OCI-M1 (cell line): ENCODE measurements around the gene LY6G6D.

Experiments
- DNase-seq: peaks from one replicate; lab custom pipeline; 2025; lab: John Stamatoyannopoulos, UW

The LY6G6D gene

DNA sequence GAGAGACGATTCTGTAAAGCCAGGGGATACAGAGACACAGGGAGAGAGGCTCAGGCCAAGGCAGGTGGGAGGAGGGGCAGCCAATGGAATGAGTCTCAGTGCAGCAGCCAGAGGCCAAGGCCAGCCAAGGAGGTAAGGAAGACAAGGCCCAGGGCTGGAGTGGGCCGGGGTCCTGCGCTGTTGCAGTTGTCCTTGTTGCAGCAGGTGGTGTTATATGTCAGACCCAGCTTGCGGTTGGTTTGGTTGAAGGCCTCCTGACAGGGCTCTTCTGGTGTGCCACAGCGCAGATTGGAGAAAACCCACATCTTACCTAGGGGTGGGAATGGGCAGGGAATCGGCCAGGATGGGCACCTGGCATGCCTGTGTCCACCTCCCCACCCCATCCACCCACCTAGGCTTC lies 3.9 kb downstream of the LY6G6D start:
- no peak for DNase-seq

GRCh38 chr6:31720196-31720770 lies 5.1 kb downstream of the LY6G6D start:
- DNase-seq: no peak

GRCh38 chr6:31721351-31722020 lies 6.3 kb downstream of the LY6G6D start, which contains the start of gene LY6G6C:
LY6G6C (minus strand) TSS chr6:31721746; CDS start chr6:31721679, 67 bp downstream.
- no peak for DNase-seq

DNA sequence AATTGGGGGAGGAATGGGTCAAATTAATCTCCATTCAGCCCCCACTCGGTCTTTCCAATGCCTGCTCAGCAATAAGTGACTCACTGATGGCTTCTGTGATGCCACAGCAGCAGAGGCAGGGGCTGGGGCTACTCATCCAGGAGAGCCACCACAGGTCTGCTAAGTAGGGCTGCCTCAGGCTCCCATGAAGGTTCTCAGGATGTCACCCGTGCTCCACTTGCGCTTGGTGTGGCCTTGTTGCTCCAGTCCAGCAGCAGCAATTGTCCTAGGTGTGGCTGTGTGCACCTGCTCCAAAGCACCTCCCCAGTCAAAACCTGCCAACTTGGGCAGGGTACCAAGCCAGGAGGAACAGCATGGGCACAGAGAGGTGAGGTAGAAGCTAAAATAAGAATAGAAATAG lies 7.0 kb downstream of the LY6G6D start:
- no peak for DNase-seq

DNA sequence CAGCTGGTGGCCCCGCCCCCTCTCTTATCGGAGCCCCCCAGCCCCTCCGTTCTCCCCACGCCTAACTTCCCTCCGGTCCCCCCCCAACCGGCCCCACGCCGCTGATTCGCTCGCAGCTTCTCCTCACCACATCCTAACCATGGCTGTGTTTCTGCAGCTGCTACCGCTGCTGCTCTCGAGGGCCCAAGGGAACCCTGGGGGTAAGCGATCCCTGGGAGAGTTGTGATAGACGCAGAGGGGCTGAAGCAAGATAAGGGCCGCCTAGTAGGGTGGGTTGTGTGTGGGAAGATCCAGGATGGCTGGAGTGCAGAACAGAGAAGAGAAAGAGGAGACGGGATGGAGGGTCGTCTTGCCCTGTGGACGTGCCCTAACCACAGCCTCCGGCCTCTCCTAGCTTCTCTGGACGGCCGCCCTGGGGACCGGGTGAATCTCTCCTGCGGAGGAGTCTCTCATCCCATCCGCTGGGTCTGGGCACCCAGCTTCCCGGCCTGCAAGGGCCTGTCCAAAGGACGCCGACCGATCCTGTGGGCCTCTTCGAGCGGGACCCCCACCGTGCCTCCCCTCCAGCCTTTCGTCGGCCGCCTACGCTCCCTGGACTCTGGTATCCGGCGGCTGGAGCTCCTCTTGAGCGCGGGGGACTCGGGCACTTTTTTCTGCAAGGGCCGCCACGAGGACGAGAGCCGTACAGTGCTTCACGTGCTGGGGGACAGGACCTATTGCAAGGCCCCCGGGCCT lies 8.3 kb downstream of the LY6G6D start, which contains the start of gene MPIG6B:
MPIG6B (plus strand) TSS at position 129 of the 735 bp plus-strand sequence; CDS start at position 140, 11 bp downstream.
- no peak for DNase-seq

DNA sequence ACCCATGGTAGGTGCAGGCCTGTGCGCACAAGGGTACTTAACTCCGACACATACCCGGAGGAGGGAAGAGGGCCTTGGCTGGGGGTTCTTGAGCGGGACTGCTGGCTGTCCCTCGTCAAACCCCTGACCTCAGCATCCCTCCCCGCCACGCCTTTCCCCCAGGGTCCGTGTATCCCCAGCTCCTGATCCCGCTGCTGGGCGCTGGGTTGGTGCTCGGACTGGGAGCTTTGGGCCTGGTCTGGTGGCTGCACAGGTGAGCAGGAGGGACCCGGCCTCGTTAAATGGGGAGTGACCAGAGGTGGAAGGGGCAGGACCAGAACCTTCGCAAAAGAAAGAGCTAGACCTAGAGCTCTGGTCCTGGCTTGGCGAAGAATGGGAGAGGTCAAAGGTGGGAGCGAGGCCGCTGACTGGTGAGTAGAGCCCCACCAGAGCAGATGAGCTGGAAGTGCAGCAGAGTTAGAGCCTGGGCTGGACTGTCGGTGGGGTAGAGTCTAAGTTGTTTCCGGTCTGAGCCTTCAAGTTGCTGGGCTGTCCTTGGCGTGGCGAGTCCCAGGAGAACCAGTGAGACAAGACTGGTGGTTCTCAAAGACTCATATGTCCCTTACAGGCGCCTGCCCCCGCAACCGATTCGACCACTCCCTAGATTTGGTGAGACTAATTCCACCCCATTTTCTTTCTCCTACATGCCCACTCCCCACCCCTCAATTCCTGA lies 9.0 kb downstream of the LY6G6D start:
- no peak for DNase-seq

DNA sequence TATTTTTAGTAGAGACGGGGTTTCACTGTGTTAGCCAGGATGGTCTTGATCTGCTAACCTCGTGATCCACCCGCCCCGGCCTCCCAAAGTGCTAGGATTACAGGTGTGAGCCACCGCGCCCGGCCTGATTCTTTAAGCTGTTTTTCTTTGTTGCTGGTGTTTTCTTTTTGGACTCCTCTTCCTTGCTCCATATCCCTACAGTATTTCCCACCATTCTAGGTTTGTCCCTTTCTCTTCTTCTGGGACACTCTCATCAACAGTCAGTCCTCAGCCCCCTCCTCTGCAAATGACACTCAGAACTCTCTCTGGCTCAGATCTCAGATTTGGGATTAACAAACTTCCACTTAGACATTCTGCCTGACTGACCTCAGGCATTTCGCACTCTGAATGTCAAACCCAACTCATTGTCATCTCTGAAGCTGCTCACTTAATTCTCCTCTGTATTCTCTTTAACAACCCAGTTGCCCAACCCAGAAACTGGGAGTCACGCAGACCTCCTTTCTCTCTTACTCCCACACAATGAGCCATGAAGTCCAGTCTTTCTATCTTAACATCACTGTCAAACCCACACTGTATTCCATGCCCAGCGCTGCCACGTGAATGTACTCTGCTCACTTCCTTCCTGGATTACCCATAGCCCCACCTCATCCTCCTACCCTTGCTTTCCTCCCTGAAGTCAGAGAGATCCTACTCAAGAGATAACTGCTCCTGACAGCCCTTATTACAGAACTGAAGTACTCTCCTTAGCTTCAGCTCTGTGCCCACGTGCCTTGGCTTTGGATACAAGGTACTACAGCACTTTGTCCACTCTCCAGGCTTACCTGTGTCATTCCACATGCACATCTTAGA lies 10.6 kb downstream of the LY6G6D start:
- DNase-seq: peak; percentile 84

DNA sequence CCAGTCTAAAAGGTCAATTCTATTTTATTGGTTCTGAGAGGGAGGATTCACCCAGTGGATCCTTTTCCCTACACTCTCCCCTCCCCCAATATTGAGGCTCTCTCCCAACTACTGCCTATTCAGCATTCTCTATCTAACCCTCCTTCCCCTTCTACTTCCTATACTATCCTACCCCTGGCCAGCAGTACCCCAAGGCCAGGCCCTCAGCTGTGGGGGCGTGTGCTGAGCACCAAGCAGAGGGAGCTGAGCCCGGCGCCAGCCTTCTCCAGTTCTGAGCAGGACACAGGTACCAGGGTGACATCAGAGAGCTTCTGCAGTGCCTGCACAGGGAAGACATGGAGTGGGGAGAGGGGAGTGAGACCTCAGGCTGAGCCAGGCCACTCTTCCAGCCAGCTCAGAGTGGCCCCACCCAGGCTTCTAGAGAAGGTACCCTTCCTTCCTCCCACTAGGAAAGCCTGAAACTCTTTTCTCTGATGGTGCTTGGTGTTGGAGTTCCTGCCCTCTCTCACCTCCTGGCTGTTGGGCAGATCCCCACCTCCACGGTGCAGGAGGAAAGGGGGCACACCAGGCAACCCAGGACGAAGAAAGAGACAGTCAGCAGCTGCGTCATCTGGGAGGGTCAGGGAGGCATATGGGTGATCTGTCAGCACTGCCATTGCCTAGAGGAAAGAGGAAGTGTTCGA lies 12.0 kb downstream of the LY6G6D start:
- DNase-seq: peak; percentile 60

DNA sequence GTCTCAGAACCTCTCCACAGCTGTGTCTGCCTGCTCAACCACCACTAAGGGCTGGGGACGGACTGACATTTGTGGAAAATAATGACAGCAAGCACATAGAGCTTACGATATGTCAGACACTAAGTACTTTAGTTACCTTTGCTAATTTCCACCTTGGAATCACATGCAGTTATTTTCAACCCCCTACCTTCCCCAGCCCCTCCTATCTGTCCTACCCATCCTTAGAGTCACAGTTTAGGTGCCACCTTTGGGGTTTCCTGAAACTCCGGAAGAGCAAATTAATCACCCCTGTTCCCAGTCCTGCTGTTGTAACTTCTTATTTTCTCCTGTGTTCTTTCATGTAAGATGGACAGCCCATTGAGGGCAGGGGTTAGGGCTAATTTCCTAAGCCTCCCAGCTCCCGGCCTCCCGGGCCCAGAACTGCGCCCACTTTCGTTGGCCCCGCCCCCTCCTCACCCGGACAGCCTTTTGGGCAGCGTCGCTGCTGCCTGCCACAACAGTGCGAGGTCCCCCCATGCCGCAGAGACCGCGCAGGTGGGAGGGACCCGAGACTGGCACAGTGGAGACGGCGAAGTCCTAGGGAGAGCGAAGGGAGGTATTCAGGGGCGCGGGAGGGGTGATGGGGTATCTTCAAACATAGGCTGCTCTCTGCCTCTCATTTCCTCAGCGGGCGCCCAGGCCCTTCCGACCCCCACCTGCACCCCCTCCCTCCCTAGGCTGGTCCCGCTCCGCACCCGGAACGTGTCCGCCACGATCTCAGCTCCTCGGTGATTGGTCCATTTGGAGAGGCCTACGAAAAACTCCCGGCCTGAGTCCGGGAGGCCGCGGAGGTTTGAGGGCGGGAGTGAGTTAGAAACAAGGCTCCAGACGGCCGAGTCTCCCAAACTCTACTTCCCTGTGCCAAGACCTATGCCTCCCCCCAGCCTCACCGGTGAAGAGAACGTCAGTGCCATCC lies 12.8 kb downstream of the LY6G6D start:
- DNase-seq: peak; percentile 92

GRCh38 chr6:31728767-31729514 lies 13.8 kb downstream of the LY6G6D start, which contains the start of gene DDAH2:
DDAH2 (minus strand) TSS chr6:31729299; CDS start chr6:31729161, 138 bp downstream.
- no peak for DNase-seq

DNA sequence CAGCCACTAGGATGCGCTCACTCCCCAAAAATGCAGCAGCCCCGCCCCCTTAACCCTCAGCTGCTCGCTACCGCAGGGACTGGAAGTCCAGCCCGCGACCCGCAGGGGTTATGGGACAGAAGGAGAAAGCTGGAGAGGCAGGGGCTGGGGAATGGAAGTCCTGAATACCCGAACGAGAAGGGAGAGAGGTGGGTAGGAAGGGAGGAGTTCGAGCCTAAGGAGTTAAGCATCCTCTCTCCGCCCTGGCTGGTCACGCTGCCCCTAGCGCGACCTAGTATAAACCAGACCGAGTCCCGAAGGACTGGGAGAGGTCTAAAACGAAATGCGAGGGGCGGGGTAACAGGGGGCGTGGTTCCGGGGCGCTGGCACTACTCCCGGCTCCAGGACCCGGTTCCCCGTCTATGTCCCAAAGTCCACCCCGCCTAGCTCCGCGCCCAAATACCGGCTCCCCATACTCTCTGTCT lies 14.4 kb downstream of the LY6G6D start:
- DNase-seq: peak; percentile 98

- DNase-seq: peak; percentile 97
These were observed 15.0 kb downstream of the LY6G6D start for GRCh38 chr6:31729979-31730630.

- no peak for DNase-seq
These were observed 15.5 kb downstream of the LY6G6D start for GRCh38 chr6:31730631-31731086.

- no peak for DNase-seq
These were observed 16.9 kb downstream of the LY6G6D start for GRCh38 chr6:31732029-31732428.

GRCh38 chr6:31733734-31734133 lies 18.6 kb downstream of the LY6G6D start:
- no peak for DNase-seq

GRCh38 chr6:31734247-31734820 lies 19.2 kb downstream of the LY6G6D start:
- no peak for DNase-seq

GRCh38 chr6:31734821-31735406 lies 19.8 kb downstream of the LY6G6D start:
- peak; percentile 88 for DNase-seq
